Bone marrow (tissue), 2 donors: Measurements from ENCODE around the gene OR10X1.
A peak's percentile ranks its signal among the peaks of the same experiment; 100 is the strongest.

ENCODE experiments used
- DNase-seq, 2 donors: peaks; one replicate each; lab custom pipeline; 2025; lab: John Stamatoyannopoulos, UW

Gene OR10X1

DNA sequence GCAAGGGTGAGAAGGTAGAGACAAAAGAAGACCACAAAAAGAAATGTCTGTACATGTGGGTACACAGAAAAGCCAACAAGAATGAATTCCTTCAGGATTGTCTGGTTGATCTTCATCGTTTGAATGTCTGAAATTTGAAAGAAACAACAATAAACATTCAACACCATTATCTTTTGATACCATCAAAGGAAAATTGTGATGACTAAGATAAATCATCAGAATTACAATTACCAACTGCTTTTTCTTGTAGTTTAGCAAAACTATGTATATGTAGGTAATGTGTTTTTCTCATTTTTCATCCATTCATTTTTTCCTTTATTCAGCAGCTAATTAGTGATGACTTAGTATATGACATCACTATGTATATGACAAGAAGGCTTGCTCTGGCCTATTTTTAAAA is at the start of gene OR10X1:
OR10X1 (minus strand) TSS at position 167 of the 400 bp plus-strand sequence; CDS start at position 167, 0 bp downstream.
- DNase-seq = no peak

GRCh38 chr1:158613764-158614163 is 34.1 kb upstream of the OR10X1 start:
- DNase-seq = no peak

DNA sequence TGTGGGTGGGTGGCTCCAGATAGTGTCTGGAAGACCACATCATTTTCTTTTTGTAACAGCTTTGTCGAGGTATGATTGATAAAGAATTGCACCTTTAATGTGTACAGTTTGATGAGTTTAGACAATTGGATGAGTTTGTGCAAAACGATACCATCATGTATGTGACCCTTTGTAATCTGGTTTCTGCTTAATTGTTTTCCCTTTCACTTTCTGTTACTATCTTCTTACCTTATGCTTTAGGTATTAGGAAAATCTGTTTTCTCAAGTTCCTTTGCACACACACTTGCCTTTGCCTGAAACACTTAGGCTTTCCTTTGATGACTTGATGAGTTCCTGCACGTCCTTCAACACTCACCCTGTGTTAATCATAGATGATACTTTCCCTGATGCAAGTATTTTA is 32.2 kb upstream of the OR10X1 start:
- no peak for DNase-seq

DNA sequence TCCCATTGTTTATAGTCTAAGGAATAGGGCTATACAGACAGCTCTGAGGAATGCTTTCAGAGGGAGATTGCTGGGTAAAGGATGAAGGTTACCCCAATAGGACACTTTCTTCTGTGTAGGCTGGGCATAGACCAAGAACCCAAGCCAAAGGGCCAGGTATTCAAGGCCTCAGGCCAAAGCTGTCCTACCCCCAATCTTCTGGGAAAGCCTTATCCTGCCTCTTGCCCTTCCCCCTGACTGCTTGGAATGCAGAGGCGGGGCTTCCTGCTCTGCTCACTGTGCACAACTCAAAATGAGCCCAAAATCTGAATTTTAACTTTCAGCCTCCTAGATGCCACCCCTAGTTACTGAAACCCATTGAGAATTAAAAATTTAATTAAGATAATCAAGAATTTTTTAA is 27.6 kb upstream of the OR10X1 start:
- DNase-seq = no peak

DNA sequence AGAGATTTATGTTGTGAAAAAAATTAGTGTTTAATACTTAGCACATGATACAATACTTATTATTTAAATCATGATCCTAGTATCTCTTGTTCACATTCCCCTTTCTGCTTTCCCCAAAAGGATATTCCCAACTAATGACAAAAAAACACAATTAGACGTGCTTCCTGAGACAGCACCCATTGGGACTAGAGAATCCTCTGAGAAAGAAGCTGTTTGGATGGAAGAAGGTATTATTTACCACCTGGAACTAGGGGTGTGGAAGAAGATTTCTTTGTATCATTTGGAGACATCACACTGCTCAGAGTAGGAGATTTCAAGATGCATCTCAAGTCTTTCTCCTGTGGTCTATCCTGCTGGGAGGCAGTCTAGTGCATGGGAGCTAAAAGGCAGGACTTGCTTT is 25.3 kb upstream of the OR10X1 start, which contains the start of gene OR10Z1:
OR10Z1 (plus strand) TSS at position 301 of the 400 bp plus-strand sequence. CDS start 1,171 bp downstream, outside the sequence.
- DNase-seq = no peak

DNA sequence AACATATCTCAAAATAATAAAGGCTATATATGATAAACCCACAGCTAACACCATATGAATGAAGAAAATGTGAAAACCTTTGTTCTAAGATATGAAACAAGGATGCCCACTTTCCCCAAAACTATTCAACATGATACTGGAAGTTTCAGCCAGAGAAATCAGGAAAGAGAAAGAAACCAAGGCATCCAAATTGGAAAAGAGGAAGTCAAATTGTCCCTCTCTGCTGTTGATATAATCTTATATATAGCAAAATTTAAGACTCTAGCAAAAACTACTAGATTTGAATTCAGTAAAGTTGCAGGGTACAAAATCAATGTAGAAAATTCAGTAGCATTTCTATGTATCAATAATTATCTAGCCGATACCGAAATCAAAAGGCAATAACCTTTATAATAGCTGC is 21.0 kb upstream of the OR10X1 start:
- DNase-seq = no peak

- DNase-seq = no peak
These were observed 7.2 kb upstream of the OR10X1 start for GRCh38 chr1:158586942-158587341.

DNA sequence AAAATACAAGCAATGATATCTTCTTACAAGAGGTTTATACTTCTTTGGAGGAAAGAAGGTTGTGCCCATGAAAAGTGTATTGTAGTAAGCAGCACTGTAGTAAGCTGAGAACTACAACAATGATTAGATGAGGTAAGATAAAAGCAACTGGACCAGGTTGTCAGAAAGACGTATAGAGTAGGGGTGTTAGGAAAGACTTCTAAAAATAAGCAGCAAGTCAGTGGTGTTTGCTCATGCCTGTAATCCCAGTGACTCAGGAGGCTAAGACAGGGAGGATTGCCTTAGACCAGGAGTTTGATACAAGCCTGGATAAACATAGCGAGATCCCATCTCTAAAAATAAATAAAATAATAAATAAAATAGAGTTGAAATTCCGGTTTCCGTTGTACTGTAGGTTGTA is 4.3 kb upstream of the OR10X1 start:
- no peak for DNase-seq

GRCh38 chr1:158577561-158577960 is 2.1 kb downstream of the OR10X1 start:
- DNase-seq = no peak

- DNase-seq = no peak
These were observed 7.5 kb downstream of the OR10X1 start for GRCh38 chr1:158572226-158572625.

DNA sequence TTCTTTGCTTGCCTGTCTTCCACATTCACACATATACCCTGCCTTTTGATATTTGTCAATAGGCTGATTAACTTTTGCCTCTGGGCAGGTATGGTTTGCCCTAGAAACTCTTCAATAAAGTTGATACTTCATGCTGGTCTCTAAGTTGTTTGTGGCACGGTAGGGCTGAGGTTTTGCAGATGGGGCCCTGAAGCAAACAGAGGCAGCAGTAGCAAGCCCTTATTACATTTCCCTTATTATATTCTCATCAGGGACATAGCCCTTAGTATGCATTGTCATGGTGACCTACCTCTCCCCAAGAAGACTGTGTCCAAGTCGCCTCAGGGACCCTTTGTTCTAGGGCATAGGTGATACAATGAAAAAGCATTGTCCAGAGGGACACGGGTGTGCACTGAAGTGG is 9.2 kb downstream of the OR10X1 start, which contains the start of gene OR6P1:
OR6P1 (minus strand) TSS at position 101 of the 400 bp plus-strand sequence. CDS start 6,976 bp downstream, outside the sequence.
- DNase-seq = no peak

GRCh38 chr1:158564608-158565007 is 15.1 kb downstream of the OR10X1 start:
- peak in 1 of 2 donors; percentile 26 for DNase-seq

DNA sequence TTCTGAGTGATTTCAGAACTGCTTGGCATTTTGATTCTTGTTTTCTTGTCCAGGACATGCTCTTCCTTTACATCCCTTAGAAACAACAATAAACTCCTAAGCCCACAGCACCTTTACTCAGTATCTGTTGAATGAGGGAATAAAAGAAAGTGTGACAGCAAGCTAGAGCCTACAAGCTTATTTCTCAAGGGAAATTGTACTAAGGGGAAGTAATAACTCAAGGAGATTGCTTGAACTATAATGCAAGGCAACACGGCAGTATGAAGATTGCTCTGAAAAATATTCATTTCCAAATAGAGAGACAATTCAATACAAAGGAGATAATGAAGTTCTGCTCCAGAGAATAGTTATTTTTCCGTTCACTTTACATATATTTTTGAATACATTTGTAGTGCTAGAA is 15.8 kb downstream of the OR10X1 start:
- DNase-seq = no peak

GRCh38 chr1:158559696-158560095 is 20.0 kb downstream of the OR10X1 start:
- no peak for DNase-seq

GRCh38 chr1:158554352-158554751 is 25.3 kb downstream of the OR10X1 start, which contains the start of gene OR6Y1:
OR6Y1 (minus strand) TSS chr1:158554405; CDS start chr1:158548105, 6,300 bp downstream.
- DNase-seq = no peak

GRCh38 chr1:158552296-158552695 is 27.4 kb downstream of the OR10X1 start:
- DNase-seq = no peak

DNA sequence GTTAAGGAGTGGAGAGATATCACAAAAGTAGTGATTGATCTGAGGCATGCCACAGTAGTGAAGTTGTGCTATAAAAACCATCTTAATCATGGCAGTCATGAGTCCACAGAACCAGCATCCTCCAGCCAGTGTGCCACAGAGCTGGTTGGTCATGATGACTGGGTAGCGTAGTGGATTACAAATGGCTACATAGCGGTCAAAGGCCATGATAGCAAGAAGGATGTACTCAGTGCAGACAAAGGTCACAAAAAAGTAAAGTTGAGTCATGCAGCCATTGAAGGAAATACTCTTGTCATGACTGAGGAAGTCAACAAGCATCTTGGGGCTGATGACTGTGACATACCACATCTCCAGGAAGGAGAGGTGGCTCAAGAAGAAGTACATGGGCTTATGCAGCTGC is 32.2 kb downstream of the OR10X1 start:
- DNase-seq = no peak

DNA sequence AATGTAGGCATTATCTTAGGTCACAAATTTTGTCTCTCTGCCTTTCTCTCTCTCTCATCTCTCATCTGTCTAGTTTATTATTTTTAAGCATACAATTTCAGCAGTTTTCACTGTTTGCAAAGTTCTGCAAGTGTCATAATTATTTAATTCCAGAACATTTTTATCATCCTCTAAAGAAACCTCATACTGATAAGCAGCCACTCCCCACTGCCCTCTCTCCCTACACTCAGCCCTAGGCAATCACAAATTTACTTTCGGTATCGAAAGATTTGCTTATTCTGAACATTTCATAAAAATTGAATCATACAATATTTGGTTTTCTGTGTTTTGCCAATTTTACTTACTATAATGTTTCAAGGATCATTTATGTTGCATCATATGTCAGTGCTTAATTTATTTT is 42.1 kb downstream of the OR10X1 start:
- no peak for DNase-seq

GRCh38 chr1:158534496-158534895 is 45.2 kb downstream of the OR10X1 start:
- DNase-seq = no peak
